GM19025 (cell line): Measurements from ENCODE around the gene GMEB1.
"Not testable (repeated sequence)": the region's sequence is repeated elsewhere in the genome, so short reads cannot be mapped to it uniquely, and the experiment has no call there.

ENCODE experiments used
- ATAC-seq: cut with Tn5 transposase; IDR thresholded peaks from one replicate; pipeline ENCODE4 v1.9.1; 2021; ENCODE audit warnings: mild to moderate bottlenecking, low read depth, moderate library complexity; ENCODE audit not compliant: unreplicated experiment

Gene GMEB1

DNA sequence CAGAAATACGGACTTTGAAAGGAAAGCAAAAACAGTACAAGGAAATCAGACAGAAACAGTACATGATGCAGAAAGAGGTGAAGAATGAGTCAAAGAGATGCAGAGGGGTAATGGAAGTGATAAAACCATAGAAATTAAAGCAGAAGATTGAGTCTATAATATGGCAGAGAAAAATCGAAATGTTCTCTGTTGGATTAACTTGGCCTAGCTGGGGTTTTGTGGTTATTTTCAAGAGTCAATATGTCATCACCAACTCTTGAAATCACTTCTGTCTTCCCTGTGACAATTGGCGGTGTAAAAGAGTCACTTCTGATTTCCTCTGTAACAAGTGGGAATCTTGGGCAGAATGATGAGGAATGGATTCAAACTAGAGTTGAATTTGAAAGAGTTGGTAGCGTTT, 75.6 kb downstream of the GMEB1 start:
- ATAC-seq = no peak

DNA sequence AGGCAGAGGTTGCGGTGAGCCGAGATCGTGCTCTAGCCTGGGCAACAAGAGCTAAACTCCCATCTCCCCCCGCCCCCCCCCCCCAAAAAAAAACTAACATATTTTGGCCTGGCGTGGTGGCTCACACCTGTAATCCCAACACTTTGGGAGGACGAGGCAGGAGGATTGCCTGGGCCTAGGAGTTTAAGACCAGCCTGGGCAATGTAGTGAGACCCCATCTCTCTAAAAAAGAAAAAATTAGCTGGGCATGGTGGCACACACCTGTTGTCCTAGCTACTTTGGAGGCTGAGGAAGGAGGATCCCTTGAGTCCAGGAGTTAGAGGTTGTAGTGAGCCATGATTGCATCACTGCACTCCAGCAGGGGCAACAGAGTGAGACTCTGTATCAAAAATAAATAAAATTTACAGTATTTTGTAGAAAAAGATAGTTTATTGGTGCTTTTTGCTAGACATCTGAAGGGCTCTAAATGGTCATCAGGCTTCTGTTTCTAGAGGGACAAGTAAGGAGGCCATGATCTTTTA, 77.1 kb downstream of the GMEB1 start:
- ATAC-seq = no peak

DNA sequence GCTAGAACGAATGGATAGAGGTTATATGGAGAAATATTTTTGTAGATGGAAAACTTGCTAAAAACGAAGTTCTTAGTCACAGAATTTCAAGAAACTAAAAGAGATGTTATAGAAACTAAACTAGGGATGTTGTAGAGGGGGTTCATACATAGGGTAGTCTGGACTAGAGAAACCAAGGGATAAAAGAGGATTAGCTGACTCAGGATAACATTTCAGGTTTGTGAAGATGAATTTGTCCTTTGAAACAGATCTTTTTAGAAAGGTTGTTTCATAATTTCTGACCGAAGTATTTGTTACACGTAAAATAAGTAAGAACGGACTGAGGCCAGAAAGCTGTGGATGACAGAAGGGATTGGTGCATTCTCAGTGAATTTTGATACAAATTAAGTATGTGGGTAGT, 81.7 kb downstream of the GMEB1 start:
- ATAC-seq = no peak

DNA sequence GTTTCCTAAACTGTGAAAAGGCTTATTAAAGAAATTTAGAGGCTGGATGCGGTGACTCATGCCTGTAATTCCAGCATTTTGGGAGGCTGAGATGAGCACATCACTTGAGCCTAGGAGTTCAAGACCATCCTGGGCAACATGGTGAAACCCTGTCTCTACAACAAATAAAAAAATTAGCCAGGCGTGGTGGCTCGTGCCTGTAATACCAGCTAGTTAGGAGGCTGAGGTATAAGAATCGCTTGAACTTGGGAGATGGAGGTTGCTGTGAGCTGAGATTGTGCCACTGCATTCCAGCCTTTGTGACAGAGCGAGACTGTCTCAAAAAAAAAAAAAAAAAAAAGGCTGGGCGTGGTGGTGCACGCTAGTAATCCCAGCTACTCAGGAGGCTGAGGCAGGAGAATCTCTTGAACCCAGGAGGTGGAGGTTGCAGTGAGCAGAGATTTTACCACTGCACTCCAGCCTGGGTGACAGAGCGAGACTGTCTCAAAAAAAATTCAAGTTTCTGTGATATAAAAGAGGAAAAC, 82.2 kb downstream of the GMEB1 start:
- ATAC-seq = not testable (repeated sequence)

DNA sequence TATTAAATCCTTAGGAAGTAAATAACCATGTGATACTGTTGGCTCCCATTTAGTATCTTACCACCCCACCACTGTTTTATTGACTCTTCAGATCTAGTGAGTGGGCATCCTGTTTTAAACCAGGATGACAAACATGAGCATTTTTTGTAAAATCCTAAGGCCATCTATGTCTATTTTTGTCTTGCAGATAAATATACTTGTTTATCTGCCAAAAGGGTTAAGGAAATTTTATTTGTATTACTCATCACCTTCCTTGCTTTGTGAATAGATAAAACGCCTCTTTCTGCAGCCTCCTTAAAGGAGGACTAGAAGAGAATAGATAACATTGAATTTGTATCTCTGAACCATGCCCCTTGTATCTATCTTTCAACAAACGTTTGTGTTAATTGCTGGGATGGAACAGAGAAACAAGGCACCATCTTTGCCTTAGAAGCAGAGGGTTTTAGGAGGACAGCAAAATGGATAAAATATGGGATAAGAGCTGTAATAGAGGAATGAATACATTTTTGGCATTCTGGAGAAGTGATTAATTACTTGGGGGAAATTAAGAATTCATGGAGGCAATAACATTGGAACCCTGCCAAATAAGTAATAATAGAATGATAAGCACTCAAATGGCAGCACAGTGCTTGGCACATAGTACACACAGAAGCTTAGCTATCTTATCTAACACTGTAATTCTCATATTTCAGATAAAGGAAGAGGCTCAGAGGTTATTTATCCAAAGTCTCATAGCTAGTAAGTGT, 82.9 kb downstream of the GMEB1 start:
- ATAC-seq = no peak

DNA sequence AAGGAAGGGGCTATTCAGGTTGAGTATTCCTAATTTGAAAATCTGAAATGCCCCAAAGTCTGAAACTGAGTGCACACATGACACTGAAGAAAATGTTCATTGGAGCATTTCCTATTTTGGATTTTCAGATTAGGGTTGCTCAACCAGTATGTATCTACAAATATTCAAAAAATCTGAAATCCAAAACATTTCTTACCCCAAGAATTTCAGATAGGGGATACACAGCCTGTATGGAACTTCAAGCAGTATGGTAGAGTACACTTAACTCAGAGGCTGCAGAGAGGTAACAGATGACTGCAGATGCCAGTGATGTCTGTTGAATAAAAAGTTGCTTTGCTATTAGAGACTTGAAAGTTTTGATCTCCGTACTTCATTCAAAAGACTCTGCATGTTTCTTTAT, 87.1 kb downstream of the GMEB1 start:
- no peak for ATAC-seq

DNA sequence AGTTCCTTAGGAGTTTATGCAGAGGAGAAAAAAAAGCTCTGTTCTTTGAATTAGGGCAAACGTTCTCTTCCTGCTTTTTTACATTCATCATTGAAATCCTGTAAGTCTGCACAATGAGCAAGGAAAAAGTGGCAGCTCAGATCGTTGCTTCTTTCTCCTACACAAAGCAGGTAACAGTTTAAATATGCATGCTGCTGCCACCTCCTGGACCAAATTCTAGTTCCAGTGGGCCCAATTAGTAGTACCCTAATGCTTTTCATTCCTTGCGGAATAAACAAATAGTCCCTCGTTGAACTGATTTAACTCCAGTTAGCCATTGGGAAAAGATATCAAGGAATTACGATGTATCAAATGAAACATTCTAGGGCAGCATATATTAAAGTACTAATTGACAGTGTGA, 88.3 kb downstream of the GMEB1 start:
- ATAC-seq = no peak

DNA sequence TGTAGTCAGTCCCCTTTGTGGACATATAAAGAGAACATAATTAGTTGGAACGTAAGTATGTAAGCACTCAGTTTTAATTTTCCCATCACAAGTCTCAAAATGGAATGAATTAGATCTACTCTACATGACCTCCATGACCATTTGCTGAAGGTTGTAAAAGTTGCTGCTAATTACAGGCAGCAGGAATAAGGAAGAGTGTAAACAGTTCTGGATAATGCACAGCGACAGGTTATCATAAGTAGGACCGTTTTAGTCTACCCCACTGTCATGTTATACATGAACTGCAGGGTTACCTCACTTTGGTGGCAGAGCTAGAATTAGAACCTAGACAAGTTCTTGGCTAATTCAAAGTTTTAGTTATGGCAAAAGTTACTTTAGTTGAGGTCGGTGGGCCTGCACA, 89.8 kb downstream of the GMEB1 start:
- no peak for ATAC-seq

DNA sequence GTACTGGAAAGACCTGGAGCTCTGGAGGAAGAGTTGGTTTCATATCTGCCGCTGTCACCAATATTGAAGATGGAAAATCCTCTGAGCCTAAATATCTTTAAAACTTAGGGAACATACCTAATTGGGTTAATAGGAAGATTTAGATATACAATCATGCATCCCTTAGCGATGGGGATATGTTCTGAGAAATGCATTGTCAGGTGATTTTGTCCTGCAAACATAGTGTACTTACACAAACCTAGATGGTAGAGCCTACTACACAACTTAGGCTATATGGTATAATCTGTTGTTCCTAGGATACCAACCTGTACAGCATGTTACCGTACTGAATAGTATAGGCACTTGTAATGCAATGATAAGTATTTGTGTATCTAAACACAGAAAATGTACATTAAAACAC, 90.7 kb downstream of the GMEB1 start:
- no peak for ATAC-seq

DNA sequence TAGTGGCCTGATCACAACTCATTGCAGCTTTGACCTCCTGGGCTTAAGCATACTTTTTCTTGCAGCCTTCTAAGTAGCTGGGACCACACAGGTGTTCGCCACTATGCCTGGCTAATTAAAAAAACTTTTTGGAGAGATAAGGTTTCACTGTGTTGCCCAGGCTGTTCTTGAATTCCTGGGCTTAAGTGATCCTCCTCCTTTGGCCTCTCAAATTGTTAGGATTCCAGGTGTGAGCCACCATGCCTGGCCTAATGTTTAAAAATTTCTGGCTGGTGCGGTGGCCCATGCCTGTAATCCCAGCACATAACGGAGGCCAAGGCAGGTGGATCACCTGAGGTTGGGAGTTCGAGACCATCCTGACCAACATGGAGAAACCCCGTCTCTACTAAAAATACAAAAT, 92.6 kb downstream of the GMEB1 start:
- no peak for ATAC-seq

DNA sequence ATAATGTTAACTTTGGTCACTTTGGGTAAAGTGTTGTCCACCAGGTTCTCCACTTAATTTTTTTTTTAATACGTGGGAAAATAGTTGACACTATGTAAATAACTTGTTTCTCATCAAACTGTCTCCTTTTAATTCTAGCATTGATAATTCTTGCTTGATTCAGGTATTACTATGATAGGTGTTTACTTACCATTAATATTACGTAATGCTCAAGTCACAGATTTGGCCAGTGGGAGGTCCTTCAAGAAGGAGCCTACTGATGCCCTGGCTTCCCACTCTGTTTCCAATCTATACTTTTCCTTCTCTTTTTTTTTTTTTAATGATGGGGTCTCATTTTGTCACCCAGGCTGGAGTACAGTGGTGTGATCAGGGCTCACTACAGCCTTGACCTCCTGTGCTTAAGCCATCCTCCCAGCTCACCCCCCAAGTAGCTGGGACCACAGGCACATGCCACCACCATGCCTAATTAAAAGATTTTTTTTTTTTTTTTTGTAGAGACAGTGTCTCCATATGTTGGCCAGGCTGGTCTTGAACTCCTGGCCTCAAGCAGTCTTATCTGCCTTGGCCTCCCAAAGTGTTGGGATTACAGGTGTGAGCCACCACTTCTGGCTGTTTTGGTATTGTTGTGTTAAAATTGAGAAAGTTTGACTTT, 98.1 kb downstream of the GMEB1 start:
- ATAC-seq = no peak
